GM18870 (cell line): ENCODE results near the gene LHX3.
"Not testable (repeated sequence)": the region's sequence is repeated elsewhere in the genome, so short reads cannot be mapped to it uniquely, and the experiment has no call there.

Experiments used
- ATAC-seq: cut with Tn5 transposase; IDR thresholded peaks from one replicate; pipeline ENCODE4 v1.9.1; 2021; ENCODE audit warnings: moderate library complexity; ENCODE audit not compliant: unreplicated experiment

The LHX3 gene

GRCh38 chr9:136157477-136158265 lies 47.3 kb downstream of the LHX3 start:
- no peak for ATAC-seq

GRCh38 chr9:136156209-136157120 lies 48.5 kb downstream of the LHX3 start:
- no peak for ATAC-seq

GRCh38 chr9:136155576-136155975 lies 49.4 kb downstream of the LHX3 start:
- no peak for ATAC-seq

GRCh38 chr9:136154943-136155342 lies 50.0 kb downstream of the LHX3 start:
- ATAC-seq, result no peak

GRCh38 chr9:136153381-136154065 lies 51.4 kb downstream of the LHX3 start:
- no peak for ATAC-seq

GRCh38 chr9:136152931-136153330 lies 52.0 kb downstream of the LHX3 start:
- no peak for ATAC-seq

- ATAC-seq, result no peak
Observed at GRCh38 chr9:136152543-136152866, 52.4 kb downstream of the LHX3 start.

GRCh38 chr9:136151848-136152542 lies 52.9 kb downstream of the LHX3 start:
- no peak for ATAC-seq

- ATAC-seq, result no peak
Observed at GRCh38 chr9:136151214-136151804, 53.6 kb downstream of the LHX3 start.

GRCh38 chr9:136150664-136151213 lies 54.2 kb downstream of the LHX3 start:
- not testable (repeated sequence) for ATAC-seq

GRCh38 chr9:136149853-136150252 lies 55.1 kb downstream of the LHX3 start:
- ATAC-seq, result no peak

- ATAC-seq, result no peak
Observed at GRCh38 chr9:136149337-136149736, 55.6 kb downstream of the LHX3 start.

- no peak for ATAC-seq
Observed at GRCh38 chr9:136148766-136149165, 56.2 kb downstream of the LHX3 start.

- no peak for ATAC-seq
Observed at GRCh38 chr9:136147890-136148714, 56.8 kb downstream of the LHX3 start.

GRCh38 chr9:136147038-136147889 lies 57.7 kb downstream of the LHX3 start:
- ATAC-seq, result no peak
